Measurements from ENCODE around the gene MCM5.

MCM5 gene

DNA sequence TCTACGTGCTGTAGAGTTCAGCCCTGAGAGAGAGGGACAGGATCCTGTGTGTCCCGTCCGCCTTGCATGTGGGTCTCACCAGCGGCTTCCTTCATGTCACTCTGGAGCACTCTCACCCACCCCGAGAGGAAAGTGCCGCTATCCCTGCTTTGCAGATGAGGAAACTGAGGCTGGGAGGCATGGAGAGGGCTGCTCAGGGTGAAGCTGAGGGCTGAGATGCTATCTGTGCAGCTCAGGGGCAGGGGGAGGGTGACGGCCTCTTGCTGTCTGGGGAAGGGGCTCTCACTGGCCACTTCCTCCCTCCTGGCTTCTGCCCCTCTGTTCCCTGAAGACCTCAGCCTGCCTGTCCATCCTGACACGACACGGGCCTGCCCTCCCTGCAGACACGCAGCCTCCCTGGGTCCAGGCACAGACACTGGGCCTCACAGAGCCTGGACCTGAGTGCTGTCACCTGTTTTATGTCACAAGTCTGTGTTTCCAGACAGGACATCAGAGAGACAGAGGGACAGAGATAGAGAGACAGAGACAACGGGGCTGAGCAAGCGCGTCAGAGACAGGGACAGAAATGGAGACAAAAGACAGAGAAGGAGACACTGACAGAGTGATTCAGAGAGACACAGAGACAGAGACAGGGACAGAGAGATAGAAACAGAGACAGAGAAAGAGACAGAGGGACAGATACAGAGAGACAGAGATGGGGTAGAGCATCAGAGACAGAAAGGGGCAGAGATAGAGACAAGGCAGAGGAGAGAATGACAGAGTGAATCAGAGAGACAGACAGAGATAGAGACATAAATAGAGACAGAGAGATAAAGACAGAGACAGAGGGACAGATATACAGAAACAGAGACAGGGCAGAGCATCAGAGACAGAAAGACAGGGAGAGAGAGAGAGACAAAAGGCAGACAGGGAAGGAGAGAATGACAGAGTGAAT is 53.1 kb downstream of the MCM5 start:
- no peak for TF ChIP-seq CTCF (IDR thresholded peaks at IDR 0.05; ENCODE audit: low read depth, low read length)
- H3K4me3 ChIP-seq (ENCODE audit: low read depth, low read length) = no peak overlapping the region

- no peak for TF ChIP-seq CTCF (IDR thresholded peaks at IDR 0.05; ENCODE audit: low read depth, low read length)
- no peak overlapping the region for H3K4me3 ChIP-seq (ENCODE audit: low read depth, low read length)
These were observed 54.6 kb downstream of the MCM5 start for GRCh38 chr22:35454416-35455054.

DNA sequence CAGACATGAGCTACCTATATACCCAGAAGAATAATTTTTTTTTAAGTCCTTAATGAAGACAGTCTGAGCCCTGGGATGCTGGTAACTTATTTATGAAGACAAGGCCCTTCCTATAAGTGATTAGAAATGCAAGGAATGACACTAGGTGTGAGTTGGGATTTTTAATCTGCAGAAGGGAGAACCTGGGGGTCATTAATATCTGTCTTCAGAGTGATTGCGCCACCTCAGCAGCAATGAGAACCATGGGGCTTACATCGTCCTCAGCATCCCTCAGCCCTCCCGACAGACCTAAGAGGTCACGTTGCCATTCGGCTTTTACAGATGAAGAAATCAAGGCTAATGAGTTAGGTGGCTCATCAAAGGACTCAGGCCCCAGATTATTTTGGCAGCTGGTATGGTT is 55.6 kb downstream of the MCM5 start:
- no peak for TF ChIP-seq CTCF (IDR thresholded peaks at IDR 0.05; ENCODE audit: low read depth, low read length)
- H3K4me3 ChIP-seq (ENCODE audit: low read depth, low read length) = no peak overlapping the region

DNA sequence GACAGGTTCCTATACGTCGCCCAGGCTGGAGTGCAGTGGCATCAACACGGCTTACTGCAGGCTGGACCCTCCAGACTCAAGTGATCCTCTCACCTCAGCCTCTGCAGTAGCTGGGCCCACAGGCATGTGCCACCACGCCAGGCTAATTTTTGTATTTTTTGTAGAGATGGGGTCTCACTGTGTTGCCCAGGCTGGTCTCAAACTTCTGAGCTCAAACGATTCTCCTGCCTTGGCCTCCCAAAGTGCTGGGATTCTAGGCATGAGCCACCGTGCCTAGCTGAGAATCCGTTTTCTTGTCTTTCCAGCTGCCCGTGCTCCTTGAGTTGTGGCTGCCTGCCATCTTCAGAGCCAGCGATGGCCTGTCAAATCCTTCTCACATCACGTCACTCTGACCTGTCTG is 56.8 kb downstream of the MCM5 start:
- no peak for TF ChIP-seq CTCF (IDR thresholded peaks at IDR 0.05; ENCODE audit: low read depth, low read length)
- no peak overlapping the region for H3K4me3 ChIP-seq (ENCODE audit: low read depth, low read length)

- no peak for TF ChIP-seq CTCF (IDR thresholded peaks at IDR 0.05; ENCODE audit: low read depth, low read length)
- H3K4me3 ChIP-seq (ENCODE audit: low read depth, low read length) = no peak overlapping the region
These were observed 58.0 kb downstream of the MCM5 start for GRCh38 chr22:35457729-35458546.

DNA sequence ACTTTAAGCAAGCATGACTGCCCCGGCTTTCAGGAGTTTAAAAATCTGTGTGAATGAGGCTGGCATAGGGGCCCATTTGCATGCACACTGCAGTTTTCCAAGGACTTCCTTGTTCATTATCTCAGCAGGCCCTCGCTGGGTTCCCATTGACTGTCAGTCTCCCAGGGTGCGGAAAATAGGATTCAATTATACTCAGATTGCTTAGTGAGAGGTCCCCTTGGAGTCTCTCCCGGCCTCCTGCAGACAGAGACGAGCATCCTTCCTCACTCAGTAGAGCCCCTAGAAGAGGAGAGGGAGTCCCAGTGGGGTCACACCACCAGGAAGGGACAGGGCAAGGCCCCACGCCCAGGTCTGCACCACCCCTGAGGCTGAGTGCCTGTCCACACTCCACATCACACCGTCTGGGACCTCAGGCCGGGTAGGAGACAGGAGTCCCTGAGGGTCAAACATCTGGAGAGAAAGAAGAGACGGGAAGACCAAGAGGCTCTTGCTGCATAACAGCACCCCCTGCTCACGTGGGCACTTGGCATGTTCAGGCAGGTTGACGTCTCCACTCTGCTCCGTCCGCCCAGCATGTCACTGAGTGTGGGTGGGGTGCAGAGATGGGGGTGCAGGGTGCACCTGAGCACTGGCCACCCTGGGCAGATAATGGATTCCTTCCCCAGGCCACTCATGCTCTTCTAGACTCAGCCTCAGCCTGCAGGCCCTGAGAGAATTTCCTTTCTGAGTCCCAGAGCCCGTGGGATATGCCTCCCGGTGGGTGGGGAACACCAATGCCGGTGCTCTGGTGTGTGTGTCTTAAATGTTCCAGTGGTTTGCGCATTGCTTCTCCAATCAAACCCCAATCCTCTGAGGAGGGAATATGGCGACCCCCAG is 58.8 kb downstream of the MCM5 start:
- no peak for TF ChIP-seq CTCF (IDR thresholded peaks at IDR 0.05; ENCODE audit: low read depth, low read length)
- H3K4me3 ChIP-seq (ENCODE audit: low read depth, low read length) = no peak overlapping the region

All from WI38 (cell line).